ENCODE results near the gene LRBA.
"Not testable (repeated sequence)": the region's sequence is repeated elsewhere in the genome, so short reads cannot be mapped to it uniquely, and the experiment has no call there.

Gene LRBA

DNA sequence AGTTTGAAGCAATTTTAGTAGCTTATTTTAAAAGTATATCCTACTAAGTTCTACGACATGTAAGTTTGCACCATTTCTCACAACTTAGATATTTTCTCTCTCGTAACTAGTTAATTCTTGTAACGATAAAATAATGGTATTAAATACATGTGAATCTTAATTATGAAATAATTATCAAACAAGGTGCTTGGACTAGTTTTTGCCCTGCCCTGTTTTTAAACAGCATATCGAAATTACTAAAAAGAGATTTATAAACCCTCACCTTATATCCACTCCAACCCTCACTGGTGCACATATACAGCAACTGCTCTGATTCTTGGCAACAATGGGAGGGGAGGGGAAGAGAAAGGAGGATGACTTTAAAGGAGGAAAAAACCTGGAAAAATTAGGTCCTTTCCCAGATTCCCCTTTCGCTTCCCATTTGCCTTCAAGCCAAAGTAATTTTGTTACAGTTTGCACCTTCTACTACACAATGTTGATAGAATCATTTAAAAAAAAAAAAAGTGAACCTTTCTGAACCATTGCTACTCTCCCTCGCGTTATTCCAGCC lies 434.0 kb downstream of the LRBA start:
- DNase-seq, result no peak

GRCh38 chr4:150580306-150580705 lies 434.8 kb downstream of the LRBA start:
- no peak for DNase-seq

GRCh38 chr4:150579551-150580234 lies 435.4 kb downstream of the LRBA start:
- no peak for DNase-seq

- no peak for DNase-seq
These were observed 436.2 kb downstream of the LRBA start for GRCh38 chr4:150578745-150579501.

GRCh38 chr4:150577796-150578195 lies 437.3 kb downstream of the LRBA start:
- no peak for DNase-seq

DNA sequence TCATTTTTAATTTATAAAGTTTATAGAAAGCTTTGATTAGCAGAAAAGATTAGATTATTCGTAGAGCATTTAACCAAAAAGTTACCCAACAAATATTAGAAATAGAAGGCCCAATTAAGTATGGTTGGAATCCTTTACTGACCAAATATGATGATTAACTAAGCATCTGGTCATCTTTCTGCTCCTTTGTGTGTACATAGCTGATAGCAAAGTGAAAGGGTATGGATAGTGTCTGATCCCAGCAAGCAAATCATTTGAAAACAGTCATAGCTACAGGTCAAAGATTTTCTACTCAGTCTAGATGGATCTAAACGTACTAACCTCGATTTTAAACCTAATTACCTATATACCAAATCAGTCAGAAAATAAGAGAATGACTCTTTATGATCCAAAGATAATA lies 440.4 kb downstream of the LRBA start:
- no peak for DNase-seq

DNA sequence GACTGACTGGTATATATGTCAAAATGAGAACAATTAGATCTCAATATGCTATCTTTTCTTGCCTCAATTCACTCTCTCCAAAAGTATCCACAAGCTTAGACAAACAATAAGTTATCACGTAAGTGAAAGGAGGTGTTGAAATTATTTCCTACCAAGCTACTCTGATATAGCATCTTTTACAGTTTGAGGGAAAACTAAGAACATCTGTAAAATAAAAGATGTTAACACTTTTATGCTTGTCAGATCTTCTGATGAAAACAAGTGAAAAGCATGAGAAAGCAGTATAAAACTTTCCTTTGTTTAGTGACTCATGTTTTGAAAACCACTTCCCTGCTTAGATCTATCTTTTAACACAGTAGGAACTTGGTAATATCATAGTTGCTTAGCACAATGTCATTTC lies 441.6 kb downstream of the LRBA start:
- no peak for DNase-seq

- DNase-seq, result no peak
These were observed 442.2 kb downstream of the LRBA start for GRCh38 chr4:150572704-150573504.

GRCh38 chr4:150570862-150571261 lies 444.2 kb downstream of the LRBA start:
- DNase-seq, result no peak

- no peak for DNase-seq
These were observed 445.0 kb downstream of the LRBA start for GRCh38 chr4:150569998-150570535.

- DNase-seq, result no peak
These were observed 445.6 kb downstream of the LRBA start for GRCh38 chr4:150569384-150569987.

GRCh38 chr4:150567070-150567469 lies 448.0 kb downstream of the LRBA start:
- DNase-seq, result no peak

DNA sequence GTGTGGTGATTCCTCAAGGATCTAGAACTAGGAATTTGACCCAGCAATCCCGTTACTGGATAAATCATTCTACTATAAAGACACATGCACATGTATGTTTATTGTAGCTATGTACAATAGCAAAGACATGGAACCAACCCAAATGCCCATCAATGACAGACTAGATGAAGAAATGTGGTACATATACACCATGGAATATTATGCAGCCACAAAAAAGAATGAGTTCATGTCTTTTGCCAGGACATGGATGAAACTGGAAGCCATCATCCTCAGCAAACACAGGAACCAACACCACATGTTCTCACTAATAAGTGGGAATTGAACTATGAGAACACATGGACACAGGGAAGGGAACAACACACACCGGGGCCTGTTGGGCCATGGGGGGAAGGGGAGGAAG lies 450.1 kb downstream of the LRBA start:
- DNase-seq, result not testable (repeated sequence)

- no peak for DNase-seq
These were observed 452.3 kb downstream of the LRBA start for GRCh38 chr4:150562751-150563150.

- no peak for DNase-seq
These were observed 452.8 kb downstream of the LRBA start for GRCh38 chr4:150562250-150562649.

DNA sequence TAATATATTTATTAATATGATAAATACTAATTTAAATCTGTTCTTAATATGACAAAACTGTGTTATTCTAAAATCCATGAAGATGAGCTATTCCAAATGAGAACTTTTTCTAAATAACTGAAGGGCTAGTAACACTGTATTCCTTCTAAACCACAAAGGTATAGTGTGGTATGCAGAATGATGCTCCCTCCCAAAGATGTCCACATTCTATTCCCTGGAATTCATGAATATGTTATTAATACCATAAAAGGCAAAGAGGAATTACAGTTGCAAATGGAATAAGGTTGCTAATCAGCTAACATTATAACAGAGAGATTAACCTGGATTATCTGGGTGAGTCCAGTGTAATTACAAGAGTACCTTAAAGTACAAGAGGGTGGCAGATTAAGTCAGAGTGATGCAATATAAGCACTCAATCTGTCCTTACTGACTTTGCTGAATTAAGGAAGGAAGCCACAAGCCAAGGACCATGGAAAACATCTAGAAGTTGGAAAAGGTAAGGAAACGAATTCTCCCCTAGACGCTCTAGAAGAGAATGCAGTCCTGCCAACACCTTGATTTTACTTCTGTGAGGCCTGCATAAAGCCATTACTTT lies 453.8 kb downstream of the LRBA start:
- DNase-seq, result no peak

DNA sequence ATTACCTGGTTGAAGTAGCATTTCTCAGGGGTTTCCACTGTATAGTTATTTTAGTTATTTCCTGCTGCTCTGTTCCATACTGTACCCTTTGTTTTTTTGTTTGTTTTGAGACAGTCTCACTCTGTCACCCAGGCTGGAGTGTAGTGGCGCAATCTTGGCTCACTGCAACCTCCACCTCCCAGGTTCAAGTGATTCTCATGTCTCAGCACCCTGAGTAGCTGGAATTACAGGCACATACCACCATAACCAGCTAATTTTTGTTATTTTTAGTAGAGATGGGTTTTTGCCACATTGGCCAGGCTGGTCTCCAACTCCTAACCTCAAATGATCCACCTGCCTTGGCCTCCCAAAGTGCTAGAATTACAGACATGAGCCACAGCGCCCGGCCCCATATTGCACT lies 457.3 kb downstream of the LRBA start:
- DNase-seq, result not testable (repeated sequence)

GRCh38 chr4:150547154-150547838 lies 467.8 kb downstream of the LRBA start:
- no peak for DNase-seq

GRCh38 chr4:150546286-150546685 lies 468.8 kb downstream of the LRBA start:
- no peak for DNase-seq

GRCh38 chr4:150543042-150543441 lies 472.0 kb downstream of the LRBA start:
- DNase-seq, result no peak

- DNase-seq, result no peak
These were observed 473.4 kb downstream of the LRBA start for GRCh38 chr4:150541681-150542080.

- DNase-seq, result no peak
These were observed 474.1 kb downstream of the LRBA start for GRCh38 chr4:150540959-150541360.
